Fibroblast of skin of scalp (primary cell): ENCODE results near the gene WDR59.
"Not testable (repeated sequence)": the region's sequence is repeated elsewhere in the genome, so short reads cannot be mapped to it uniquely, and the experiment has no call there.

Experiments used
- DNase-seq: peaks from one replicate; pipeline ENCODE4 v3.0.0-alpha.2; 2013

WDR59 gene

DNA sequence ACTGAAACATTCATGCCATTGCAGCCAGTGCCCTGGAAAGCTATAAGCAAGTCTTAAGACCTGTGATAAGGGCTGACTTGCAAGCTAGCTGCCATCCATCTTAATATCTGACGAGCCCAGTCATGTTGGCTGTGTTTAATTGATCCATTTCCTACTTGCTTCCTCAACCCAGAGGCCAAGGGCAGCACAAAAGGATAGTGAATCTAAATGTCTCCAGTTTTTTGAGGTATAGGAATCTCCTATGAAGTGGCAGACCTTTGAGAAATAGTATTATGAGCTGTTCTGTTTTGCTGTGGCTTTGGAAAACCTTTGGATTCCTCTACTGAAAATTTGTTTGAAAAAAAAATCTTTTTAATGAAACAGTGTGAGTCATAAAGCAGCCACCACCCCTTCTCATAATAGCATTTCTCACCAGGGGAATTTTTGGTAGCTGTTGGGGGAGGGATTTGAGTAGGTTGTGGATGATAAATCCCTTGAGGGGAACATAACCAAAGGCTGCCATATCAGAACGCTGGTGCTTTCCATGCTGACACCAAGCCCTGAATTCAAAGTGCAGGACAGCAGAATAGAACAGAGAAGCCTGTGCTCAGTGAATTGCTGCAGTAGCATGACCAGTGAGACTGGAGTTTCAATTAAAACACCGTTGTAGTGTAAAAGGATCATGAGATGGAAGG, 26.8 kb upstream of the WDR59 start:
- DNase-seq, result peak; percentile 95

DNA sequence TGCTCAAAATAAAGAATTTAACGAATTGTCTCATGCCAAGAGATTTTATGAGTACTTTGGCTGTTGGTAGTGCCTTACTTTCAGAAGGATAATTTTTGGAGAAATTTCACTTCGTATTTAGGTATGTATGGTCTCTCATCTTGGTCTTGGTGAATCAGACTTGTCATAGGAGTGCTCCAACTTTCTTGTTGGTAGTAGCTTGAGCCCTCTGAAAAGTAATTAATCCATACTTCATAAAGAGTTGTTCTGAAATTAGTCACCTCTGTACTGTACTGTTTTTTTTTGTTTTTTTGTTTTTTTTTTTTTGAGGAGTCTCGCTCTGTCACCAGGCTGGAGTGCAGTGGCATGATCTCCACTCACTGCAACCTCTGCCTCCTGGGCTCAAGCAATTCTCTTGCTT, 25.5 kb upstream of the WDR59 start:
- DNase-seq, result no peak

DNA sequence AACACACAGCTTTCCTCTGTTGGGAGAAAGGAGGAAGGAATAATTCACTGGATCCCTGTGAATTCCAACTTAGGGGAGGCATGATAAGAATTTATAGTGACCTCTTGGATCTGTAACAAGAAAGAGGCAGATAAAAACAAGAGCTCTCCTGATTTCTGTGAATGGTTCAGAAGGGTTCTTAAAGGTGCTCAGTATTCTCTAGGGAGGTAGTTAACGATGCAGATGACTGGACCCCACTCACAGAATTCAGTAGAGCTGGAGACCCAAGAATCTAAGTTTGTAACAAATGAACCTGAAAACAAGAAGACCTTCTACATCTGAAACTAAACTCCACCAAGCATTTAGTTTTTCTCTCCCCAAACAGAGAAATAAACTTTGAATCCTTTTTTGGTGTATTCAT, 22.5 kb upstream of the WDR59 start:
- no peak for DNase-seq

- DNase-seq, result no peak
Measured at GRCh38 chr16:75005697-75006096, 20.8 kb upstream of the WDR59 start.

- DNase-seq, result no peak
Measured at GRCh38 chr16:75004460-75004859, 19.5 kb upstream of the WDR59 start.

GRCh38 chr16:75003931-75004330, 19.0 kb upstream of the WDR59 start:
- DNase-seq, result no peak

GRCh38 chr16:75002474-75002873, 17.6 kb upstream of the WDR59 start:
- no peak for DNase-seq

GRCh38 chr16:75000481-75001081, 15.7 kb upstream of the WDR59 start:
- no peak for DNase-seq

- DNase-seq, result peak; percentile 59
Measured at GRCh38 chr16:74999609-75000480, 14.9 kb upstream of the WDR59 start.

DNA sequence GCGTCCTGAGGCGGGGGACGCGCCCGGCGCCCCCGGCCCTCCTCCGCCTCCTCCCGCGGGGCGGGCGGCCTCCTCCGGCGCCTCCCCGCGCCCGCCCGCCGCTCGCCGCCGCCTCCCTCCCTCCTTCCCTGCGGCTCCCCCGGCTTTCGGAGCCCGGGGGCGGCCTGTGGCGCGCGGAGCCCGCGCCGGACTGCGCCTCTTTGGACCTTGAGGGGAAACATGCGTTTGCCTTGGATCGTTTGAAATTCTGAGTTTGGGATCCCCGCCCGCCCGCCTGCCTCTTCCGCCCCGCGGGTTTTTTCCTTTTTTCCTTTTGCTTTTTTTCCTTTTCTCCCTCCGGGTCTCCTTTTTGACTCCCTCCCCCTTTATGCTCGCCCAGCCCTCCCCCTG, 14.3 kb upstream of the WDR59 start:
- no peak for DNase-seq

DNA sequence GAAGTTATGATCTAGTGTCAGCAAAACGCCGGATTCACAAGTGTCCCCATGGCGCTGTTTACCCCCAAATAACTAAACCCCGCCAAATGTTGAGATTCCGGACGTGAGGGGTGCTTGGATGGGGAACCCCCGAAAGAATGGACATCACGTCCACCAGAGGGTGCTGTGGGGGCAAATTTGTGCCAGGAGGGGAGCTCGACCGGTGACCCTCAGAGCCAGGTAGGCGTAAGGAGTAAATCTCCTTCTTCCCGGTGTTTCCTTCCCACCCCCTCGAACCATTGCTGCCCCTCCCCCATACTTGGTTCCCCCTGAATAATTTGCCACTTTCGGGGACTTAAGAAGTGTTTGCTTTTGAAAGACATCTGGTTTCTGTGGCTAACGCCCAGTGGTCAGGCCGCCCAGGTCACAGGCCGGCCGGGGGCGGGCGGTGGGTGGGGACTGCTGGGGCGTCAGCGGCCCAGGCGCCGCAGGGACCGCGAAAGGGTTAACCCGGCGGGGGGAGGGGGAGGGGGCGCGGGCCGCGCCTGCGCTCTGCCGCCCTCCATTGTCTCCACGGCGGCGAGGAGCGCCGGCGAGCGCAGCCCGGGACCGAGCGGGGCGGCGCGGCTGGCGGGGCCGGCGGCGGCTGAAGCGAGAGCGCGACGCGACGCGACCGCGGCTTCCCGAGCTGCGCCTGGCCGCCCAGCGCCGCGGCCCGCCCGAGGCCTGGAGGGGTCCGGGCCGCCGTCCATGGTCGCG, 13.7 kb upstream of the WDR59 start, which contains the start of gene ZNRF1:
Gene ZNRF1, plus strand, starts transcription at position 544 of the 738 bp plus-strand sequence. CDS start 648 bp downstream, outside the sequence.
- peak; percentile 82 for DNase-seq

DNA sequence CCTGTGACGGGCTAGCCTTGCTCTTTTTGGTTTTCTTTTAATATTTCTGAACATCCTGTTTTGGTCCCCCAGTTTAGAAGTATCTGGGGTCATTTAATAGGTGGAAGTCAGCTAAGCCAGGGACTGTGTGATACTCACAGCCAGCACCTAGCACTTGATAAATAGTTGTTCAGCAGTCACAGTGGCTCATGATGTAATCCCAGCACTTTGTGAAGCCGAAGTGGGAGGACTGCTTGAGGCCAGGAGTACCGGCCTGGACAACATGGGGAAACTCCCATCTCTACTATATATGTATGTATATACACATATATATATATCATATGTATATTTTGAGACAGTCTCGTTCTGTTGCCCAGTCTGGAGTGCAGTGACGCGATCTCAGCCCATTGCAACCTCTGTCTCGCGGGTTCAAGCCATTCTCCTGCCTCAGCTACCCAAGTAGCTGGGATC, 12.1 kb upstream of the WDR59 start:
- no peak for DNase-seq

GRCh38 chr16:74995986-74996385, 11.1 kb upstream of the WDR59 start:
- no peak for DNase-seq

DNA sequence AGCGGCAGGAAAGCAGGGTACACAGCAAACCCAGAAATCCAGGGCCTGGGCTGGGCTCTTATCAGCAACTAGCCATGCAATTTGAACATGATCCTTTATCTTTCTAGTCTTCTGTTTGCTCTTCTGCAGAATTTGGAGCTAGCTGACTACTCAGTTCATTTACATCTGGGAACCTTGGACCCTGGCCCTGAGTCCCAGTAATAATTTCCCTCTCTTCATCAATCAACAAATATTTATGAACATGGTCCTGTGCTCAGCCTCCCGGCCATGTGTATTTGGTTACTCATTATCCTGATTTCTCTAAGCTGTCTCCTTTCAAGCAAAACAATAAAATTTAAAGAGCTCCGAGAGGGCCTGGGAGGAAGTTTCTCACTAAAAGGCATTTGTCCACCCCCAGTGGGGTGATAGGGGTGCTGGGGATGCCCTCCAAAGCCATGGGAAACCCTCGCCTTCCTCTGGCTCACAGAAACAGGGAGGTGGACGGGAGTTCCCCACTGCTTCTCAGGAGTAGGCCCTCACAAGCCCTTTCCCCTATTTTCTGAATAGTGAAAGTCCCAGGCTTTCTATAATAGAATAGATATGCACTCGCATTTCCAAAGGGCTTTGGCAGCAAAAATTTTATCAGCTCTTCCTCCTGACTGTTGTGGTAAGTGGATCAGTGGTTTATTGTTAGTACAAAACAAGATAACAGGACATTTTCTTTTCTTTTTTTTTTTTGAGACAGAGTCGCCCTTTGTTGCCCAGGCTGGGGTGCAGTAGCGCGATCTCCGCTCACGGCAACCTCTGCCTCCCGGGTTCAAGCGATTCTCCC, 6.9 kb upstream of the WDR59 start:
- DNase-seq, result no peak

DNA sequence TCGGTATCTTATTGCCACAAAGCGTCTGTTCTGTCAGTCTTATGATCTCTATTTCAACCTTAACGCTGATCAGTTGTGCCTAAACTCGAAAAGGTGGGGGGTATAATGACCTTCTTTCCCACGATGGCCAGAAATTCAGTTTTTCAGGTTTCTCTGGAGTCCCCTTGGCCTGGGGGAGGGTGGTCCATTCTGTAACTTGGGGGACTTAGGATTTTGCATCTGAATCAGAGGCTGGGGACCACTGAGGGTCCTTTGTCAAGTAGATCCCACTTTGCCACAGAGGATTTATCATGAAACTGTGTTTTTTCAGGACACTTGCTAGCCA, 6.3 kb upstream of the WDR59 start:
- no peak for DNase-seq

GRCh38 chr16:74990832-74991231, 5.9 kb upstream of the WDR59 start:
- DNase-seq, result no peak

DNA sequence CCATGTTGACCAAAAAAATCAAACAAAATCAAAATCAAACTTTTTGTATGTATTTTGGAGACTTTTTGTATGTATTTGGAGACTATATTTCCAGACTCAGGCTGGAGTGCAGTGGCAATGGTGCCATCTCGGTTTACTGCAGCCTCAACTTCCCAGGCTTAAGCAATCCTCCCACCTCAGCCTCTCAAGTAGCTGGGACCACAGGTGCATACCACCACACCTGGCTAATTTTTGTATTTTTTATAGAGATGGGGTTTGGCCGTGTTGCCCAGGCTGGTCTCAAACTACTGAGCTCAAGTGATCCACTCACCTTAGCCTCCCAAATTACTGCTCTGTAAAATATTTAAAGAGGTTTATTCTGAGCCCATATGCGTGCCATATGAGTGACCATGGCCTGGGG, 4.9 kb upstream of the WDR59 start:
- DNase-seq, result not testable (repeated sequence)

- no peak for DNase-seq
Measured at GRCh38 chr16:74987027-74987681, 2.2 kb upstream of the WDR59 start.

GRCh38 chr16:74984194-74984528, 762 bp downstream of the WDR59 start:
- DNase-seq, result no peak

GRCh38 chr16:74982256-74982655, 2.7 kb downstream of the WDR59 start:
- DNase-seq, result no peak

DNA sequence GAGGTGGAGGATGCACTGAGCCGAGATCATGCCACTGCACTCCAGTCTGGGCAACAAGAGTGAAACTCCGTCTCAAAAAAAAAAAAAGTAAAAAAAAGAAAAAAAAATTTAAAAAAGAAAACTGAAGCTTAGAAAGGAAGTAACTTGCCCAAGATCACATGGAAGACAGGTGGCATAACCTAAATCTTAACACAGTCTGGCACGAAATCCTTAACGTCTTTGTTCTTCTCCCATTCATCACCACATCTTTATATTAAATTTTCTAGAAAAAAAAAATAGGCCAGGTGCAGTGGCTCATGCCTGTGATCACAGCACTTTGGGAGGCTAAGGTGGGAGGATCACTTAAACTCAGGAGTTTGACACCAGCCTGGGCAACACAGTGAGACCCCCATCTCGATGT, 9.3 kb downstream of the WDR59 start:
- DNase-seq, result no peak

- DNase-seq, result no peak
Measured at GRCh38 chr16:74973304-74973703, 11.6 kb downstream of the WDR59 start.
